Dendritic cell treated with granulocyte-macrophage colony-stimulating factor and Interleukin-4, amounts not matched to agents 40 ng/mL and 50 ng/mL, for 4 days (primary cell): Measurements from ENCODE around the gene TAC3.
"Not testable (repeated sequence)": the region's sequence is repeated elsewhere in the genome, so short reads cannot be mapped to it uniquely, and the experiment has no call there.

ENCODE experiments used
- H3K27ac Mint-ChIP-seq: one replicate; pipeline ENCODE4 v1.8.0; 2022; ENCODE audit warnings: mild to moderate bottlenecking, mixed read lengths
- H3K27me3 Mint-ChIP-seq: one replicate; pipeline ENCODE4 v1.8.0; 2022; ENCODE audit warnings: mild to moderate bottlenecking, mixed read lengths
- H3K36me3 Mint-ChIP-seq: one replicate; pipeline ENCODE4 v1.8.0; 2022; ENCODE audit warnings: low read depth, mixed read lengths
- H3K4me1 Mint-ChIP-seq: one replicate; pipeline ENCODE4 v1.8.0; 2022; ENCODE audit warnings: low read depth, mixed read lengths
- H3K4me3 Mint-ChIP-seq: one replicate; pipeline ENCODE4 v1.8.0; 2022; ENCODE audit warnings: mild to moderate bottlenecking, moderate library complexity, mixed read lengths
- H3K9me3 Mint-ChIP-seq: one replicate; pipeline ENCODE4 v1.8.0; 2022; ENCODE audit warnings: mixed read lengths
- intact Hi-C: fragments of 100-400 bp; cut with micrococcal nuclease; formaldehyde crosslinking; loops from one replicate; pipeline ENCODE4 v1.15.0; 2022

TAC3 gene

DNA sequence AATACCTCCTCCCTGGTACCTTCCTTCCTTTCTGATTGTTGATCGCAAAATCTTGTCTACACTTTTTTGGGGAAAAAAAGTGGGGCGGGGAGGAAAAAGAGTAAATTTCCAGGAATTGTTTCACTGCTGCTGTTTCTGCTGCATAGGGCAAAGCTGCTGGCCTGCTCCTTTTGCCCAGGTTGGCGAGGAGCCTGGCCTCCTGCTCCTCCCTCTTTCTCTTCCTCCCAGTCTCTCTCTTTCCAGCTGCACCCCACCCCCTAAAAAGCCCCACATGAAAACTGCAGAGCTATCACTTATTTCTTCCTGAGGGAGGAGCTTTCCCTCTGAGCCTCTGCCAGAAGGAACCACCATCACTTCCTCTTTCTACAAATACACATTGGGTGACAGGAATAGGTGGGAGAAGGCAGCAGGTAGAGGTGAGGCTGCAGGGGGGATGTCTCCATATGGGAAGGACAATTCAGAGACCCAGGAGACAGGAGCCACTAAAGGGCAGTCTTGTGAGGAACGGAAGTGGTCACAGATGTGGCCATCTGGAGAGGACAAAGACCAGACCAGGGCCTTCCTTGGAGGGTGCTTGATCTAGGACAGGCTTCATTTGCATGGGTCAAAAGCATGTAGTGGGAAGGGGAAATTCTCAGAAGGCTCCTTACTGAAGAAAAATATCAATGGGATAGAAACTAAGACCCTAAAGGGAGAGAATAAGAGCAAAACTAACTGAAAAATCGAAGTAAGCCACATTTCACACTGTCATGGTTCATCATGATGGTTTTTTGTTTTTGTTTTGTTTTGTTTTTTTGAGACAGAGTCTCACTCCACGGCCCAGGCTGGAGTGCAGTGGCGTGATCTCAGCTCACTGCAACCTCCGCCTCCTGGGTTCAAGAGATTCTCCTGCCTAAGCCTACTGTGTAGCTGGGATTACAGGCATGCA is 24.7 kb downstream of the TAC3 start:
- Mint-ChIP-seq H3K27me3 (no peaks in the 10 kb centered on the region), H3K27ac (peak overlapping the region; percentile 83), H3K36me3 (peaks cover 16% of the 10 kb centered on the region), H3K9me3 (no peaks in the 10 kb centered on the region), H3K4me1 (peaks cover 58% of the 10 kb centered on the region), H3K4me3 (peak overlapping the region; percentile 35)
- intact Hi-C loops: no loop called here

DNA sequence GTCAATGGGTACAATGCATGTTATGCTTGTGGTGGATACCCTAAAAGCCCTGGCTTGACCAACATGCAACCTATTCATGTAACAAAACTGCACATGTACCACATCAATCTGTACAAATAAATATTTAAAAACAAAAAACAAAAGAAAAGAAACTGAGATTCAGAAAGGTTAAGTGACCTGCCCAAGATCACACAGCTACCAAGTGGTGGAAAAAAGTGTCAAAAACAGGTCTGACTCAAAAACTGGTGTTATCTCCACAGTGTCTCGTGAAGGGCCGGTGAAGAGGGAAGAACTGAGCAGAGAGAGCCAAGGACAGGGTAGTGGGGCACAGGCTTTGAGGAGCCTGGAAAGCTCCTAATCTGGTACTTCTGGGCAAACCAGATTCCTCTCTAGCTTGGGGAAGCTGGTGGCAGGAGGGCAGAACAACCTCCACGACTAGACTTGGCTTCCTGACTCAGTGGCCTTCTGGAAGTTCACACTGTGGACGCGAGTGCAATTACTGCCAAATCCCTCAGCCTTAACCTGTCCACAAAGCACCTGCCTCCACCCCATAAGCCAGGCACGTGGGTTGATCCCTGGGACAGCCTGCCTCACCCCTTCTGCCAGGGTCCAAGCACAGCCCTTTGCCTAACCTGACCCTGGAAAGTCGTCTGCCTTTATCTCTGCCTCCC is 25.5 kb downstream of the TAC3 start:
- intact Hi-C loops: no loop called here
- H3K4me3 Mint-ChIP-seq: peak overlapping the region; percentile 35
- peak overlapping the region; percentile 83 for H3K27ac Mint-ChIP-seq
- H3K36me3 Mint-ChIP-seq: peaks cover 8% of the 10 kb centered on the region
- H3K4me1 Mint-ChIP-seq: peaks cover 53% of the 10 kb centered on the region
- no peaks in the 10 kb centered on the region for H3K9me3 Mint-ChIP-seq
- H3K27me3 Mint-ChIP-seq: no peaks in the 10 kb centered on the region

DNA sequence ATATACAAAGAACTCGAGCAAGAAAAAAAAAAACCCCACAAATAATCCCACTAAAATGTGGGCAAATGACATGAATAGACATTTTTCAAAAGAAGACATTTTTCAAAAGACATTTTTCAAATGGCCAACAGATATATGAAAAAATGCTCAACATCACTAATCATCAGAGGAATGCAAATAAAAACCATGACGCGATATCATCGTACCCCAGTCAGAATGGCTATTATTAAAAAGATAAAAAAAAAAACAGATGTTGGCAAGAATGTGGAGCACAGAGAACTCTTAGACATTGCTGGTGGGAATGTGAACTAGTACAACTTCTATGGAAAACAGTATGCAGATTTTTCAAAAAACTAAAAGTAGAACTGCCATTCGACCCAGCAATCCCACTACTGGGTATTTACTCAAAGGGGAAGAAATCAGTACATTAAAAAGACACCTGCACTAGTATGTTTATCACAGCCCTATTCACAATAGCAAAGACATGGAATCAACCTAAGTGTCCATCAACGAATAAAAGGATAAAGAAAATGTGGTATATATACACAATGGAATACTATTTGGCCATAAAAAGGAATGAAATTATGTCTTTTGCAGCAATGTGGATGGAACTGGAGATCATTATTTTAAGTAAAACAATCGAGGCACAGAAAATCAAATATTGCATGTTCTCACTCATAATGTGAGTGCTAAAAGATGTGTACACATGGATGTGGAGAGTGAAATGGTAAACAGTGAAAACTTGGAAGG is 26.3 kb downstream of the TAC3 start:
- Mint-ChIP-seq H3K4me1 (peaks cover 53% of the 10 kb centered on the region), H3K36me3 (peaks cover under 1% of the 10 kb centered on the region), H3K27me3 (no peaks in the 10 kb centered on the region), H3K27ac (peak overlapping the region; percentile 83), H3K4me3 (no peak overlapping the region), H3K9me3 (no peaks in the 10 kb centered on the region)
- intact Hi-C loops: no loop called here

DNA sequence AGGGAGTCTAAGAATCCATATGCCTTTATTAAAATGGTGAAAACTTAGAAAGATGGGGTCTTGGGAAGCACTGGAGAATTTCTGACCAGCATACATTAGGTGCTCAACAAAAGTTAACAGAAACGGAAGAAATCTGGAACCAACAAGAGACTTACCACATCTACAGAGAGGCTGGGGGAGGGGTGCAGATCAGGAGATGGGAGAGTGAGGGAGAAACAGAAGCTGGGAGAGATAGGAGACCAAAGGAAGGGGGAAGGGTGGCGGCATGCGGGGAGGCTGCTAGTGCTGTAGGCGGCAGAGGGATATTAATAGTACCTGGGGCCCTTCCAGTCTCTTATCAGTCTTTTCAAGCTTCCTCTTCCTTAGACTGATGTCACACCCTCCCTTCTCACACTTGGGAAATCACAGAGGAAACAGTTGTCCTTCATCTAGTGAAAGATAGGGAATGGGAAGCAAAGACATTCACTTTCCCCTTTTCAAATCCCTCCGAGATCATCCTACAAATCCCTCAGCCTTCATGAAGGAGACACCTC is 28.1 kb downstream of the TAC3 start:
- H3K9me3 Mint-ChIP-seq: no peaks in the 10 kb centered on the region
- H3K4me3 Mint-ChIP-seq: no peak overlapping the region
- no peaks in the 10 kb centered on the region for H3K27me3 Mint-ChIP-seq
- intact Hi-C loops: no loop called here
- peak overlapping the region; percentile 26 for H3K27ac Mint-ChIP-seq
- peaks cover 47% of the 10 kb centered on the region for H3K4me1 Mint-ChIP-seq
- no peaks in the 10 kb centered on the region for H3K36me3 Mint-ChIP-seq

DNA sequence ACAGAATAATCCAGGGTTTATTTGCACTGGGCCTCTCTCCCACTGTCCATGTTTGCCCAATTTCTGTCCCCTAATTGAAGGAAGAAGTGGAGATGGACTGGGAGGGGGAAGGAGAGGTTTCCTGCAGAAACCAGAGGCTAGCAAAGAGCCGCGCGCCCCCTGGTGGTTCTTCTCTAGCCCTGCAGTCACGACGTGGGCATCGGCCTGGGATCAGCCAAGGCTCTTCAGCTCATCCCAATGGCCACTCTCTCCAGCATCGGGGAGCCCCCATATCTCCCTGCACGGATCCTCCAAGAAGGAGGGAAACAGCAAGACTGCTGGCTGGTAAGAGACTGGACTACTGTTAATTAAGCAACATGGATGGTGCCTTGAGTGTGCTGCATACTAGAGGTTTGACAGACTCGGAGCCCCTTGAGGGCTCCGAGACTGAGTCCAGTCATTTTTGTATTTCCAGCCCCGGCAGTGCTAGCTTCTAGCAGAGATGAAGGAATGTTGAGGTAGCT is 28.7 kb downstream of the TAC3 start:
- Mint-ChIP-seq H3K36me3 (no peaks in the 10 kb centered on the region), H3K4me3 (no peak overlapping the region), H3K27me3 (no peaks in the 10 kb centered on the region), H3K9me3 (no peaks in the 10 kb centered on the region), H3K27ac (no peak overlapping the region), H3K4me1 (peaks cover 41% of the 10 kb centered on the region)
- intact Hi-C loops: loop anchor here (1.0 kb wide), 2 partner anchors 147 to 230 kb away; no protein-coding TSS in a partner anchor

DNA sequence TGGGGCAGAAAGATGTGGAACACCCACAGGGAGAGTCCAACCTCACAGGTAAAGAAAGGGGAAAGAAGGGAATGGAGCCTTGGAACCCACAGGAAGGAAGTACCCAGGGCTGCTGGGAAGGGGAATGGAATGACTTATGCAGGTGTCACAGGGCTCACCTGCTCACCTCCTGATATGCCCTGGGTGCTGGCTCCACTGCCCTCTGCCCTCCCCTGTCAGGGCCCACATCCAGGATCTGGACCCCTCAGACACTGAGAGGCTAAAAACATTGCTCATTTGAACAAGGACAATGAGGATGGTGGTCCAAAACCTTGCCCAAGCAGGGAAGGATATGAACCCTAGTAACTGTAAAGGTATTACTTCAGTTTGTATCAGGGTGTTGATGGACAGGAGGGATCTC is 29.3 kb downstream of the TAC3 start:
- Mint-ChIP-seq H3K9me3 (no peaks in the 10 kb centered on the region), H3K36me3 (no peaks in the 10 kb centered on the region), H3K4me3 (no peak overlapping the region), H3K27me3 (no peaks in the 10 kb centered on the region), H3K4me1 (peaks cover 41% of the 10 kb centered on the region), H3K27ac (no peak overlapping the region)
- intact Hi-C loops: loop anchor here (1.0 kb wide), 2 partner anchors 147 to 230 kb away; no protein-coding TSS in a partner anchor

DNA sequence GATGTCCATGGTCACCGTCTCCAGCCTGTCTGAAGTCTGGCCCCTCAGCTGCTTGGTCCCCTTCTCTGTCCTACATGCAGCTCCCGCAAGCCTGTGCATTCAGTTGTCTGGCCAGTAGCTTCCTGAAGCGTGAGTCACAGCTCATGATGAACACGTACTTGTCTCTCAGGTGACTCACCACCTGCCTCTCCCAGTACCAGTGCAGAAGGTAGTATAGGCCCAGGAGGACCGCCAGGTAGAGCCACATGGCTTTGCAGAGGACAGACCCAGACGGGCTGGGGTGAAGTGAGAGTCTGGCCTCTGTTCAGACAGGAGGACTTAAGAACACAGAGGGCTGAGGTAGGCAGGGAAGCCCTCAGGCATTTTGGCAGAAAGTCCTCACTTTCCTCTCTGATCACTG is 30.6 kb downstream of the TAC3 start:
- H3K27ac Mint-ChIP-seq, H3K36me3 Mint-ChIP-seq, H3K9me3 Mint-ChIP-seq, H3K4me3 Mint-ChIP-seq, intact Hi-C loops, H3K27me3 Mint-ChIP-seq: not testable (repeated sequence)
- peaks cover 28% of the 10 kb centered on the region for H3K4me1 Mint-ChIP-seq

DNA sequence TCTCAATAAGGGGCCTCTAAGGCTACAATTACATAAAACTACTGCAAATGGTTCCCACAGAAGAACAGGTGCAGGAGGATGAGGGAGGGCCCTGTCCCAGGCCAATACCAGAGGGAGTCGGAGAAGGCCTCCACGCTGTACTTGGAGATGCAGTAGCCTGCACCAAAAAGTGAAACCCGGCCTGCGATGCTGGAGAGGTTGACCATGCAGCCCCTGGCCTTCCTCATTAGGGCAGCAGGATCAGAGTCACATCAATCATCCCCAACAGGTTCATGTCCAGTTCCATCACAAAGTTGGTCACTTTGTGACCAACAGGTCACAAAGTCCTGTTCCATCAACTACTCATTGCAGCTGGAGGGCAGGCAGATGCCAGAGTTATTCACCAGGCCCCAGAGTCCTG is 32.9 kb downstream of the TAC3 start:
- no peaks in the 10 kb centered on the region for H3K9me3 Mint-ChIP-seq
- peaks cover 14% of the 10 kb centered on the region for H3K4me1 Mint-ChIP-seq
- no peaks in the 10 kb centered on the region for H3K36me3 Mint-ChIP-seq
- intact Hi-C loops: no loop called here
- no peak overlapping the region for H3K27ac Mint-ChIP-seq
- no peaks in the 10 kb centered on the region for H3K27me3 Mint-ChIP-seq
- no peak overlapping the region for H3K4me3 Mint-ChIP-seq

DNA sequence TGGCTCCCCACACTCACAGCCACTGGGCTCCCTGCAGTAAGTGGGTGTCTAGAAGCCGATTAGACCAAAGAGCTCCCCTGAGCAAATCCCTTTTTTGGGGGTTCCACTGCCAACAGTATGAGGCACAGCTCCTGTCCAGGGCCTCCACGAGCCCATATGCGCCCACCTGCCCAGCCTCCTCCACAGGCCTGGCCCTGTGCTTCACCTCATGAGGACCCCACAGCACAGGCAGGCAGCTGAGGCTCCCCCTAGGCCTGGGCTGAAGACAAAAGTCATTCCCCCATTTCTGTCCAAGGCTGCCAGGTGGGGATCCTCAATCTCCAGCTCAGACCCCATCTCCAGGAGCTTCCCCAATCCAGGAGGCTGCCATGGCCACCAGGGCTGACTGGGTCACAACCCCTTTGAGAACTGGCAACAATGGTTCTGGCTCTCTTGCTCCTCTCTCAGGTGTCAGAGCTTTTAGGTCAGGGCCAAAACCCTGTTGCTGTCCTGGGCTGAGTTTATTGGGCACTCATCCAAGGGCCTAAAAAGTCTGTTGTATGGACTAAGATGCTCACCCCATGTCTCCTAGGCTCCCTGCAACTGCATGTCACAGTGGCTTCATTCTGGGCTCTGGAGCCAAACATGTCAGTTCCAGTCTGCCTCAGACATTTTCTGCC is 33.6 kb downstream of the TAC3 start:
- not testable (repeated sequence) for H3K36me3 Mint-ChIP-seq

DNA sequence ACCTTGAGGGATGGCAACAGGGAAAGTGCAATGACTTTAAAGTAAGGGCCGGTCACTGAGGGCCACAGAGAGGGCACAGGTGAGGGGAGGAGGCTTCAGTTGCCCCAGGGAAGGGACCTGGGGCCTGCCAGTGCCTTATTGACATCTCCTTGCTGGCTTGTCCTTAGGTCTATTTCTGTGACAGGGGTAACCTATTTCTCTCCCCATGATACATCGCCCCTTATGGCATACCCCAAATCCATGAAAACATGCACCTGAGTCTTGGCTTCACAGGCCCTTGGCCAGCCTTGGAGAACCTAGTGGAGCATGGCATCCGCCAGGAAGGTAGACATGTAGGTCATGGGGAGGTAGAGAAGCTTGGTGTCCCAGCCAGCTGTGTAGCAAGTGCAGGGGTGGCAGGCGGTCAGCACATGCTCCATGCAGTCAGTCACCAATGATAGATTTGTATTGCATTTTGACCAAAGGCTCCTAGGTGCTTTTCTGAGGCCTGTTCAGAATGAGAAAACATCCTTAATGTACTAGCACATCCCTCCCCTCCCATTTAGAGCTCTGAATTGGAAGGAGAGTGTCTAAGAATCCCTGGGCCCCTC is 35.3 kb downstream of the TAC3 start:
- H3K27ac Mint-ChIP-seq: no peak overlapping the region
- no peaks in the 10 kb centered on the region for H3K27me3 Mint-ChIP-seq
- H3K9me3 Mint-ChIP-seq: no peaks in the 10 kb centered on the region
- no peaks in the 10 kb centered on the region for H3K4me1 Mint-ChIP-seq
- H3K4me3 Mint-ChIP-seq: no peak overlapping the region
- intact Hi-C loops: no loop called here
- no peaks in the 10 kb centered on the region for H3K36me3 Mint-ChIP-seq

More for the DNA sequence above, 33.6 kb downstream of the TAC3 start:
- H3K27ac Mint-ChIP-seq, H3K4me3 Mint-ChIP-seq, intact Hi-C loops, H3K4me1 Mint-ChIP-seq, H3K27me3 Mint-ChIP-seq, H3K9me3 Mint-ChIP-seq: not testable (repeated sequence)

DNA sequence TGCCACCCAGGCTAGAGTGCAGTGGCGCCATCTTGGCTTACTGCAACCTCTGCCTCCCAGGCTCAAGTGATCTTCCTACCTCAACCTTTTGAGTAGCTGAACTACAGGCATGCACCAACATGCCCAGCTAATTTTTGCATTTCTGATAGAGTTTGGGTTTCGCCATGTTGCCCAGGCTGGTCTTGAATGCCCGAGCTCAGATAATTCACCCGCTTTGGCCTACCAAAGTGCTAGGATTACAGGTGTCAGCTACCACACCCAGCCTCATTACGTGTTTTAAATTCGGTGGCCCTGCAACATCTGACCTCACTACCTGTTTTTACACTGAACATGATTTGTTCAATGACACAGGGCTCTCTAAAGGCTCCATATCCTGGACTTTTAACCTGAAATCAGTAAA is 36.1 kb downstream of the TAC3 start:
- Mint-ChIP-seq H3K36me3 (no peaks in the 10 kb centered on the region), H3K27me3 (no peaks in the 10 kb centered on the region), H3K27ac (no peak overlapping the region), H3K9me3 (no peaks in the 10 kb centered on the region), H3K4me1 (no peaks in the 10 kb centered on the region), H3K4me3 (no peak overlapping the region)
- intact Hi-C loops: no loop called here

DNA sequence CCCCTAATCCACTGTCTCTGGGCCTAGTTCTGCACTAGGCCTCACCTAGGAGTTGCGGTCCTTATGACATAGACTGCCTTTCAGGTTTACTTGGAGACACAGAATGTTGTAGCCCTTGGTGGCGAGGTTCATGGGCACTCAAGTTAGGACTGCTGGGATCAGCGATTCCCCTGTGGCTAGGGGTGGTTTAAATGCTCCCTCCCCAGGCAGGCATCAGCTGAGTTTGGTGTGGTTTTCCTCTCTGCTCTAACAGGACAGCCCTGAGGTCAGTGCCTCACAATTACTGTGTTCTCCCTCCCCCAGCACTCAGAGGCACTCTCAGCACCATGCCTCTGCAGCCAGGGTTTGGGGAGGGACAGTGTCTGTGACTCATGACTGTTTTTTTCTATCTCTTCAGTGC is 36.7 kb downstream of the TAC3 start:
- intact Hi-C loops: no loop called here
- Mint-ChIP-seq H3K27me3 (no peaks in the 10 kb centered on the region), H3K36me3 (no peaks in the 10 kb centered on the region), H3K4me1 (no peaks in the 10 kb centered on the region), H3K4me3 (no peak overlapping the region), H3K27ac (no peak overlapping the region), H3K9me3 (no peaks in the 10 kb centered on the region)
